ENCODE measurements around the gene CFAP54. TPM values are rescaled to one million over a fixed set of nuclear protein-coding genes. Genes with fewer than 3 reads are reported as not detected.
A peak's percentile ranks its signal among the peaks of the same experiment; 100 is the strongest.

CFAP54 gene
- total RNA-seq, 6 experiments from 2014 or later = 0.09 to 0.34 (median 0.13) TPM

GRCh38 chr12:96500693-96501092 lies 11.3 kb downstream of the CFAP54 start:
- H3K27me3 ChIP-seq = no peaks in the 10 kb centered on the region
- WGBS (ENCODE audit: insufficient coverage, low coverage, low lambda C conversion rate, missing lambda C conversion rate) = 40% methylated on average over 3 of the region's 3 CpGs
- H3K9me3 ChIP-seq = no peaks in the 10 kb centered on the region
- peak overlapping the region in 1 of 3 donors; percentile 37 for H3K27ac ChIP-seq
- no peak for DNase-seq
- no peak overlapping the region for H3K4me3 ChIP-seq
- intact Hi-C loops (cut with DNase I) = no loop called here
- peak in 3 of 4 donors; percentile 27 to 32 (median 30) for ATAC-seq
- H3K4me1 ChIP-seq = no peaks in the 10 kb centered on the region
- no peaks in the 10 kb centered on the region for H3K36me3 ChIP-seq
- TF ChIP-seq CTCF (IDR thresholded peaks at IDR 0.05) (no peak), POLR2A (IDR thresholded peaks at IDR 0.05) (no peak)

GRCh38 chr12:96501133-96501761 lies 11.9 kb downstream of the CFAP54 start:
- no peaks in the 10 kb centered on the region for H3K9me3 ChIP-seq
- intact Hi-C loops (cut with DNase I) = no loop called here
- DNase-seq (peak in 1 of 3 donors; percentile 27), ATAC-seq (peak; percentile 79 to 87 (median 80))
- H3K4me3 ChIP-seq = no peak overlapping the region
- H3K36me3 ChIP-seq = no peaks in the 10 kb centered on the region
- no peaks in the 10 kb centered on the region for H3K4me1 ChIP-seq
- TF ChIP-seq POLR2A (IDR thresholded peaks at IDR 0.05) (no peak), CTCF (IDR thresholded peaks at IDR 0.05) (no peak)
- peak overlapping the region; percentile 10 to 37 (median 35) for H3K27ac ChIP-seq
- 26% methylated on average over 5 of the region's 5 CpGs for WGBS (ENCODE audit: insufficient coverage, low coverage, low lambda C conversion rate, missing lambda C conversion rate)
- H3K27me3 ChIP-seq = no peaks in the 10 kb centered on the region

GRCh38 chr12:96501908-96502307 lies 12.5 kb downstream of the CFAP54 start:
- no peak overlapping the region for H3K4me3 ChIP-seq
- no peak for DNase-seq
- H3K9me3 ChIP-seq = no peaks in the 10 kb centered on the region
- TF ChIP-seq POLR2A (IDR thresholded peaks at IDR 0.05) (no peak), CTCF (IDR thresholded peaks at IDR 0.05) (no peak)
- H3K36me3 ChIP-seq = no peaks in the 10 kb centered on the region
- H3K4me1 ChIP-seq = no peaks in the 10 kb centered on the region
- H3K27me3 ChIP-seq = no peaks in the 10 kb centered on the region
- intact Hi-C loops (cut with DNase I) = no loop called here
- peak overlapping the region; percentile 10 to 37 (median 32) for H3K27ac ChIP-seq
- ATAC-seq = no peak

GRCh38 chr12:96502477-96502876 lies 13.1 kb downstream of the CFAP54 start:
- intact Hi-C loops (cut with DNase I) = no loop called here

More at GRCh38 chr12:96502477-96502876, 13.1 kb downstream of the CFAP54 start:
- no peaks in the 10 kb centered on the region for H3K4me1 ChIP-seq
- H3K27me3 ChIP-seq = no peaks in the 10 kb centered on the region
- no peak overlapping the region for H3K4me3 ChIP-seq
- TF ChIP-seq CTCF (IDR thresholded peaks at IDR 0.05) (no peak), POLR2A (IDR thresholded peaks at IDR 0.05) (no peak)
- no peak for DNase-seq
- H3K36me3 ChIP-seq = no peaks in the 10 kb centered on the region
- H3K27ac ChIP-seq = peak overlapping the region in 1 of 3 donors; percentile 10
- H3K9me3 ChIP-seq = no peaks in the 10 kb centered on the region
- ATAC-seq = no peak
